Immature natural killer cell (primary cell): ENCODE results near the gene CASZ1. TPM values are rescaled to one million over a fixed set of nuclear protein-coding genes. Genes with fewer than 3 reads are reported as not detected.

ENCODE experiments used
- DNase-seq, 3 donors: peaks; one replicate each; pipeline ENCODE4 v3.0.0; 2022; ENCODE audit warnings: mixed read lengths in 1 of 3
- H3K27ac Mint-ChIP-seq, 6 donors: one replicate each; pipeline ENCODE4 v1.8.0; 2020; ENCODE audit warnings: mixed read lengths in 6 of 6, mild to moderate bottlenecking in 5 of 6, inconsistent platforms in 4 of 6, moderate library complexity in 3 of 6
- H3K27me3 Mint-ChIP-seq, 3 donors: one replicate each; pipeline ENCODE4 v1.8.0; 2020 to 2021; ENCODE audit warnings: low read depth in 3 of 3, mild to moderate bottlenecking in 3 of 3, mixed read lengths in 3 of 3, moderate library complexity in 3 of 3, inconsistent platforms in 1 of 3
- H3K36me3 Mint-ChIP-seq, 3 donors: one replicate each; pipeline ENCODE4 v1.8.0; 2020; ENCODE audit warnings: mixed read lengths in 3 of 3, inconsistent platforms in 2 of 3, mild to moderate bottlenecking in 2 of 3
- H3K4me1 Mint-ChIP-seq, 2 donors: one replicate each; pipeline ENCODE4 v1.8.0; 2020; ENCODE audit warnings: inconsistent platforms in 2 of 2, mild to moderate bottlenecking in 2 of 2, mixed read lengths in 2 of 2, moderate library complexity in 1 of 2
- H3K4me3 Mint-ChIP-seq, 5 donors: one replicate each; pipeline ENCODE4 v1.8.0; 2020; ENCODE audit warnings: mild to moderate bottlenecking in 5 of 5, mixed read lengths in 5 of 5, inconsistent platforms in 3 of 5, moderate library complexity in 3 of 5
- H3K9me3 Mint-ChIP-seq, 6 donors: one replicate each; pipeline ENCODE4 v1.8.0; 2020; ENCODE audit warnings: mild to moderate bottlenecking in 6 of 6, mixed read lengths in 6 of 6, inconsistent platforms in 4 of 6, moderate library complexity in 3 of 6
- polyA plus RNA-seq, 3 donors: library from polyadenylated mRNA; unstranded; fragments of 300-500 nt; fragmentation: Illumina TruSeq; gene quantifications; one replicate each; pipeline ENCODE4 v1.2.3, GENCODE V29; 2021

The CASZ1 gene
- polyA plus RNA-seq, 3 donors from 2014 or later: 1.0 to 6.5 (median 1.9) TPM

DNA sequence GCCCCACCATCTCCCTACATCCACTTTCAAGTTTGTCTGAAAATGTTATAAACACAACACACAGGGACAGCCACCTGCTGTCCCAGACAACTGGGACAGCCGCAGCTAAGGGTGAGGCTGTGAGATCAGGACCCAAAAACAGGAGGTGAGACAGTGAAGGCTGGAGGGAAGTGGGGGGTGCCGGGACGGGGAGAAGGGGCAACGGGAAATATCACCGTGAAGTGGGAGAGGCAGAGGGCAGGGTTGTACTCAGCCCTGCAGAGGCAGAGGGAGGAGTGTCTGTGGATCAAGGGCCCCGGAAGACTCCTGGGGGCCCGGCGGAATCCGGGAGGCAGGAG, 114.4 kb downstream of the CASZ1 start:
- DNase-seq: no peak
- H3K9me3 Mint-ChIP-seq: peaks cover 0 to under 1% (median 0%) of the 10 kb centered on the region in 6 donors
- H3K27ac Mint-ChIP-seq: no peak overlapping the region
- H3K4me3 Mint-ChIP-seq: no peak overlapping the region
- peaks cover 0 to 9% (median 3%) of the 10 kb centered on the region in 3 donors for H3K27me3 Mint-ChIP-seq
- H3K36me3 Mint-ChIP-seq: no peaks in the 10 kb centered on the region
- peaks cover 36 to 38% of the 10 kb centered on the region in 2 donors for H3K4me1 Mint-ChIP-seq

DNA sequence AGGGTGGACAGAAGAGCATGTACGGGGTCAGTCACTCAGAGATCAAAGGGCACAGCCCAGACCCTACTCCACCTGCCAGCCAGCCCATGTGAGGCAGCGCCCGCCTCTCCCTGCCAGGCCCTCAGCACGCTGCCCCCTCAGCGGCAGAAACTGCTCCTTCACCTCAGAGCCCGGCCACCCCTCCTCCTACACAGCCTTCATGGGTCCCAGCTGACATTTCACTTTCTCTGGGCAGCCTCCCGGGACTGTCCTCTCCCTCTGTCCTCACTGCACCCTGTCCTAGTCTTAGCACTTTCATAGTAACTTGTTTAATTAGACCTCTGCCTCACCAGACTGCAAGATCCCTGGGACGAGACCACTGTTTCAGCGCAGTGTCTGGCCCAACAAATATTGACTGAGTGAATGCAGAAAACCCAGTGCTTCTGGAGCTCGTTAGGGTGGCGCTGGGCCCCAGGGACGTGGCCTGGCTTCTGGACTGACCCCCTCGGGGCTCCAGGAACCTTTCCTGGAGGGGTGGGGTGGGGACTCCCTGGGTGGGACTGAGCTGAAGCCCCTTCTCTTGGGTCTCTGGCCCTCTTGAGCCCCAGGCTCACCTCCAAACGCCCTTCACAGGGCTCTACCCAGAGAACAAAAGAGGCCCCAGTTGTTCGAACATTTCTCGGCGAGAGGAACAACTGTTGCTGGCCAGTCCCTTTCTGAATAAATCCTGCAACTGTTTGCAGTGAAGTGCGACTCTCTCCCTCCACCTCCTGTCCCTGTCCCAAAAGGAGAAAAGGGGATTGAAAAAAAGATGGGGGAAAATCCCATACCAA, 114.9 kb downstream of the CASZ1 start:
- DNase-seq: no peak
- Mint-ChIP-seq H3K27me3 (peaks cover 0 to 9% (median 6%) of the 10 kb centered on the region in 3 donors), H3K36me3 (no peaks in the 10 kb centered on the region), H3K4me1 (peaks cover 36 to 37% of the 10 kb centered on the region in 2 donors), H3K4me3 (no peak overlapping the region), H3K27ac (peak overlapping the region in 1 of 6 donors; percentile 59), H3K9me3 (peaks cover 0 to 2% (median 0%) of the 10 kb centered on the region in 6 donors)

DNA sequence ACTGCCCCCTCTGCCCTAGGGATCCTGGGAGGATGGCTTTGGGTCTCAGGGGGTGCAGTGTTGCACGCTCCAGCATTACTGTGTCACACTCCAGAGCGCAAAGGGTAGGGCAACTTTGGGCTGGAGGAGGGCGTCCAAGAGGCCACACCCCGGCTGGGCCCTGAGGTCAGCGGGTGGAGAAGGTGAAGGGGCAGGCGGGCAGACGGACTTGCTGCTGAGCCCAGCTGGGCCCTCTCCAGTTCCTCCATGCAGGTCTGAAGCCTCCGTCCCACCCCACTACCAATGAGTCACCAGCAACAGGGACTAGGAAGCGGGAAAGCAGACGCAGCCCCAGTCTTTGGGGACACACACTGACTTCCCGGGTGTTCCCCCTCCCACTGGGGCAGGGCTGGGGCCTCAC, 116.0 kb downstream of the CASZ1 start:
- Mint-ChIP-seq H3K27ac (no peak overlapping the region), H3K4me3 (no peak overlapping the region), H3K36me3 (no peaks in the 10 kb centered on the region), H3K4me1 (peaks cover 41% of the 10 kb centered on the region in 2 donors), H3K9me3 (peaks cover 0 to 2% (median 0%) of the 10 kb centered on the region in 6 donors), H3K27me3 (peaks cover 0 to 9% (median 6%) of the 10 kb centered on the region in 3 donors)
- no peak for DNase-seq

DNA sequence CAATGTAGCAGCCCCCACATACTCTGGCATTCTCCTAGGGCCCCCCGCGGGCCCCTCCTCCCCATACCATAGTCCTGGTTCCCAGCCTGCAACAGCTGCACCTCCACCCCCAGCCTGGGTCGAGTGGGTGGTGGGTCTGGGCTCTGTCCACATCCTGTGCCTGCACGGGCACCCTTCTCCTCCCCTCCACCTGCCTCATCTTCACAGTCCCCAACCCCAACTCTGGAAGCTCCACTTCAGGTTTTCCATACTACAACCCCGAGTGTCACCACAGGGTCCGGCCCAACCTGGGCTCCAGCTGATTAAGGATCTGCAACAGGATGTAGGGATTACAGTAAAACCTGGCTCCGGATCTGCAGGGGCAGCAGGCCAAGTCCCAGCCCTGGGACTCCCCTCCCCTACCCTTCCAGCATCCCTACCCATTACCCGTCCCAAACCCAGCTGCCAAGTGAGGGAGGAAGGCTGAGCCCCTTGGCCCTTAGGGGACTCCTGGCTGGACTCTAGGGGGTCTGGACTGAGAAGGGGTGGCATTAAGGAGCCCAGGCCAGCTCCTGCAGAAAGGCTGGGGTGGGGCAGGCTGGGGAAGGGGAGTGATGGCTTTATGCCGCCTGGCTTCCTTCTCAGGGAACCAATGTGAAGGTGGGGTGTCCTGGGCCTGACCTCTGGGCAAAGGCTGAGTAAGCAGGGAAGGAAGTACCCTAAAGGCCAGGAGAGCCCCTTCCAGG, 116.8 kb downstream of the CASZ1 start:
- peaks cover 39 to 41% of the 10 kb centered on the region in 2 donors for H3K4me1 Mint-ChIP-seq
- no peak overlapping the region for H3K4me3 Mint-ChIP-seq
- peak overlapping the region in 1 of 6 donors; percentile 70 for H3K27ac Mint-ChIP-seq
- peaks cover 0 to 2% (median 0%) of the 10 kb centered on the region in 6 donors for H3K9me3 Mint-ChIP-seq
- H3K27me3 Mint-ChIP-seq: peaks cover 0 to 9% (median 3%) of the 10 kb centered on the region in 3 donors
- DNase-seq: no peak
- H3K36me3 Mint-ChIP-seq: no peaks in the 10 kb centered on the region

DNA sequence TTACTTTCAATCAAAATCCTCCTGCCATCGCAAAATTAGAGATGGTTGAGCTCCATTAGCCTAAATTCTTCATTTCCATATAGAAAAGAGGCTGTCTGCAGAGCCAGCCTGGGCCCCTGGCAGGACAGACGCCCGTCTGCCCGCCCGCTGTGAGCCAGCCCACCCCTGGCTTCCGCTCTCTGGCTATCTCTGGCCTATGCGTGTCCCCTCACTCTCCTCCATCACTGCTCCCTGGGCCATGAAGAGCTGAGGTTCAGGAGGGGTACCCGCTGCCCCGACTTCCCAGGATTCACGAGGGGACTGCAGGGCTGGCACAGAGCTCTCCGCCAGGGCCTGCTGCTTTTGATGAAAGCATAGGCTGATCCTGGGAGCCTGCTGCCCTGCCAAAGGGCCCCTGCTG, 117.6 kb downstream of the CASZ1 start:
- Mint-ChIP-seq H3K4me3 (no peak overlapping the region), H3K4me1 (peaks cover 38 to 41% of the 10 kb centered on the region in 2 donors), H3K9me3 (peaks cover 0 to 2% (median 0%) of the 10 kb centered on the region in 6 donors), H3K27ac (peak overlapping the region in 1 of 6 donors; percentile 16), H3K27me3 (peaks cover 0 to 9% (median 3%) of the 10 kb centered on the region in 3 donors), H3K36me3 (no peaks in the 10 kb centered on the region)
- DNase-seq: no peak

DNA sequence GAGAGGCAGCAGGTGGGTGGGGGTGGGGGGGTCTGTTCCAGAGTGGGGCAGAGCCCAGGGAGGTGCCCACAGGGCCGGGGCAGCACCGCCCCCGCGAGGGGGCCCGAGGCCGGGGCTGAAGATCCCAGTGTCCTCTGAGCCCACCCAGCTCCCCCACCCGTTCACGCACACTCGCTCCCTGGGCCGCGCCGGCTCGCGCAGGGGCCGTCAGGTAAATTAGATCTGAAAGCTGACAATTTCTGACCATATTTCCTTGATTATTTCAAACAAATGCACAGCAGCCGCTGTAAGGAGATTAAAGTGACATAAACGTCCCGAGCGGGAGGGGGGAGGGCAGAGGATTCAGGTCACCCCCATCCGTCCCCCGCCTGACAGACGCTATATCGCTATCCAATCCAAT, 118.0 kb downstream of the CASZ1 start:
- no peaks in the 10 kb centered on the region for H3K36me3 Mint-ChIP-seq
- H3K4me1 Mint-ChIP-seq: peaks cover 35 to 37% of the 10 kb centered on the region in 2 donors
- H3K27me3 Mint-ChIP-seq: peaks cover 0 to 6% (median 3%) of the 10 kb centered on the region in 3 donors
- H3K27ac Mint-ChIP-seq: peak overlapping the region in 1 of 6 donors; percentile 16
- no peak for DNase-seq
- H3K4me3 Mint-ChIP-seq: no peak overlapping the region
- peaks cover 0 to 2% (median 0%) of the 10 kb centered on the region in 6 donors for H3K9me3 Mint-ChIP-seq

DNA sequence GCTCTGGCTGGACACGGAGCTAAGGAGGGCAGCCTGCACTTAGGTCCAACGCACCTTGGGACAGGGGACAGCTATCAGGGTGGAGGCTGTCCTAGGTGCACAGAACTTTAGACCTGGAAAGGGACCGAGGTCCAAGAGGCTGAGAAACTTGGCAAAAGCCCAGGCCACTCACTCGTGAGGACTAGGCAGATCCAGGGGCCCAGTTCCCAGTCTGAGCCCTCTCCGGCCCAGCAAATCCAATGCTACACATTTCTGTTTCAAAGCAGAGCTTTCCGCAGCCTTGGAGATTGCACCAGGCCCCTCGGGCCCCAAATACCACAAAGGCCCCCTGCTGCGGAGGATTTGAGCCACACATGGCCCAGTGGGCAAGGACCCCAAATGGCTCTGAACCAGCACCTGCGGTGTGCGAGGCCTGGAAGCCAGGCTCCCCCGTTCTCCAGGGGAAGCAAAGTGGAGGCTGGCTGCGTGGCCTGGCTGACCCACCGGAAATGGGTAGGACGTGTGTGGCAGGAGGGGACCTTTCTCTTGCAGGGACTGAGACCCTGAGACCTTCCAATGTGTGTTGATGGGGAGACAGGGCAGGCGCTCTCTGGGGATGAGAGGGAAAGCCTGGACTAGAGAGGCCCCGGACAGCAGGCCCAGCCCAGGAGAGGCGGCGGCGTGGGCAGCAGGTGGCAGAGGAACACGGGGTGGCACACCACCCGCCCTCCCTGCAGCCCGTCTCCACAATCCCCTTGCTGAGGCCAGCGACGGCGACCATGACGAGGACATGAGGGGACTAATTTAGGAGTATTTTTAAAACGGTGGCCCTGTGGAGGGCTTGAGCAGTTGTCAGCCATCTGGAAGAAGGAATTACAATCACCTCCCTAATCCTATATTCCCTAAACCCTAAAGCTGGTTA, 118.7 kb downstream of the CASZ1 start:
- H3K9me3 Mint-ChIP-seq: peaks cover 0 to 2% (median 0%) of the 10 kb centered on the region in 6 donors
- peaks cover 31% of the 10 kb centered on the region in 2 donors for H3K4me1 Mint-ChIP-seq
- no peaks in the 10 kb centered on the region for H3K36me3 Mint-ChIP-seq
- H3K27me3 Mint-ChIP-seq: peaks cover 0 to 9% (median 3%) of the 10 kb centered on the region in 3 donors
- no peak for DNase-seq
- no peak overlapping the region for H3K4me3 Mint-ChIP-seq
- H3K27ac Mint-ChIP-seq: peak overlapping the region in 1 of 6 donors; percentile 50

DNA sequence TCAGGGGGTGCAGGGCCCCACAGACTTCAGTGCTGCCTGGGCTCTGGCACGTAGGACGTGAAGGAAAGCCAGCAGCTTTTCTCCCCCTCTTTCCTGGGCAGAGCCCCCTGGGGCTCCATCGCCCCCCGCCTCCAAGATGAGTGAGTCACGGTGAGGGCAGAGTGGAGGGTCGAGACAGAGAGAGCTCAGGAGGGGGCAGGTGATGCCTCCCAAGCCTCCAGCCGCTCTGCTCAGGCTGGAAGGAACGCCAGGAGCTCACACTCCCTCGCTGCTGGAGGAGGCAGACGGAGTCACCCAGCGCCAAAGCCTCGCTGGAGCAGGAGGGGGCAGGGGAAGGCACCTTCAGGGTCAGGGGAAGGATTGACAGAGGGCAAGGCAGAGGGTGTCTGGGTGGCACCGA, 119.5 kb downstream of the CASZ1 start:
- peaks cover 0 to 2% (median 0%) of the 10 kb centered on the region in 6 donors for H3K9me3 Mint-ChIP-seq
- DNase-seq: no peak
- no peak overlapping the region for H3K27ac Mint-ChIP-seq
- no peaks in the 10 kb centered on the region for H3K36me3 Mint-ChIP-seq
- peaks cover 28 to 31% of the 10 kb centered on the region in 2 donors for H3K4me1 Mint-ChIP-seq
- no peak overlapping the region for H3K4me3 Mint-ChIP-seq
- H3K27me3 Mint-ChIP-seq: peaks cover 0 to 9% (median 5%) of the 10 kb centered on the region in 3 donors

DNA sequence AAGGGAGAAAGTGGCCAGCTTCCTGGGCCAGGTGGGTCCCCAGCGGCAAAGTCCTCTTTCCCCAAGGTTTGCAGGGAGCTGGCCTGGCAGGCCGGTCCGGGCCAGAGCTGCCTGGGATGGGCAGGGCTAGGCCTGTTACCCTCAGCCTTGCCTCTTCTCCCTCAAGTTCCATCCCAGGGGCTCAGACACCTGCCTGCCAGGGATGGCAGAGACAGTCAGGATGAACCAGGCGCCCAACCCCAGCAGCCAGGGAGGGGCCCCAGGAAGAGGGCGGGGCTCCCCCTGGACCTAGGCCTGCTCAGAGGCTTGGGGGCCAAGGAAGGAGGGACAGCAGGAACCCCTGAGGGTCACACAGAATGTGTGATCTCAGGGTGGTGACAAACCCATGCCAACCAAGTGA, 120.6 kb downstream of the CASZ1 start:
- peaks cover 0 to 2% (median 0%) of the 10 kb centered on the region in 6 donors for H3K9me3 Mint-ChIP-seq
- peaks cover 0 to 6% (median 5%) of the 10 kb centered on the region in 3 donors for H3K27me3 Mint-ChIP-seq
- H3K36me3 Mint-ChIP-seq: no peaks in the 10 kb centered on the region
- H3K27ac Mint-ChIP-seq: no peak overlapping the region
- H3K4me3 Mint-ChIP-seq: no peak overlapping the region
- peaks cover 24 to 26% of the 10 kb centered on the region in 2 donors for H3K4me1 Mint-ChIP-seq
- DNase-seq: no peak

DNA sequence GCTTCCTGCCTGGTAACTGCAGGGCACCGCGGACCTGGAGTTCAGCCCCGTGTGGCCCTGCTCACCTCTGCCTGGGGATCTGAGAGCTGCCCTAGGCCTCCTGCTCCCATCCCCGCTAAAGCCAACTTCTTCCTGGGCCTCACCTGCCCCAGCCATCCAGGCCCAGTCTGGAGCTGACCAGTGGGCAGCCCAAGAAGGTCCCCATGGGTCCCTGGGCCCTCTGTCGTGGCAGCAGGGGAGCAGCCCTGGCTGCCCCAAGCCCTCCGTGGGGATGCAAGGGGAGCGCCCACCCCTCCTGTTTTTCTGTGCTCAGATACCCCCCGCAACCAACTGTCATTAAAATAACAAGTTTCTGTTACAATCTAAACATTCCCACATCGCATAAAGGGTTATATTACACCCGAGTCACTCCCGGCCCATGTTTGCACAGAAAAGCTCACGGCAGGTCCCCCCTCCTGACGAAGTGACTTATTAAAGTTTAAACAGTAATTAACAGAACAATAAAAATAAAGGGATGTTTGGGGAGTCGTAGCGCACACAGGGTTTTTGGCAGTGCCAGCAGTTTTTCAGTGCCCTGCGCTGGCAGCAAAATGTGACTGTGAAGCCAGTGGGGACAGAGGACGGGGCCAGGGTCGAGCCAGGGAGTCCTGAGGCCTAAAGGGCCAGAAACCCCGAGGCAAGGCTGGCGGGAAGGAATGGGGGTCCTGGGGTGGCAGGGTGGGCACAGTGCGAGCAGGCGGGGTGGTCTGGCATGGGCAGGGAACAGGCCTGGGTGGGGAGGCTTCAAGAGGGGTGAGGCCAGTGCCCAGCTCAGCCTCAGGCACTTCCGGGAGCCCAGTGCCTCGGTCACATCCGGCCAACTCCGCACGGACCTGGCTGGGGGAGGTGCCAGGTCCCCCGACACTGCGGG, 121.5 kb downstream of the CASZ1 start:
- no peaks in the 10 kb centered on the region for H3K36me3 Mint-ChIP-seq
- peaks cover 0 to 6% (median 5%) of the 10 kb centered on the region in 3 donors for H3K27me3 Mint-ChIP-seq

DNA sequence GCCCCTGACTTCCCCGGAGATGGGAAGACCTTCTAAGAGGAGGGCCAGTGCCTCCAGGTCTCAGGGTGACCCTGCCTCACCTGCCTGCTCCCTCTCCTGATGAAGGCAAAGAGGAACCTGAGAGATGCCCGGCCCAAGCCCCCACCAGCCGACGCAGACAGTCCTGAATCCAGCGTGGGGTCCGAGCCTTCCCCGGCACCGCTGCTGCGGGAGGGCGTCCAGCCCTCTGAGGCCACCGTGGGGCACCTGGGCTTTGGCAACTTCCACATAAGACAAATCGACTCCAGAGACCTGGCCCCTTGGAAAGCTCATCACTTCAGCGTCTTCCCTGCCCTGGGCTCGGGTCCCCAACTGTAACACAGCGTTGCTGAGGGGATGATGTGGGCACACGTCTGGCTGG, 122.2 kb downstream of the CASZ1 start:
- no peaks in the 10 kb centered on the region for H3K36me3 Mint-ChIP-seq
- peaks cover 19 to 22% of the 10 kb centered on the region in 2 donors for H3K4me1 Mint-ChIP-seq

More for the DNA sequence above, 121.5 kb downstream of the CASZ1 start:
- H3K4me1 Mint-ChIP-seq: peaks cover 24 to 28% of the 10 kb centered on the region in 2 donors
- H3K27ac Mint-ChIP-seq: no peak overlapping the region
- DNase-seq: no peak
- H3K4me3 Mint-ChIP-seq: no peak overlapping the region
- peaks cover 0 to 2% (median 0%) of the 10 kb centered on the region in 6 donors for H3K9me3 Mint-ChIP-seq

DNA sequence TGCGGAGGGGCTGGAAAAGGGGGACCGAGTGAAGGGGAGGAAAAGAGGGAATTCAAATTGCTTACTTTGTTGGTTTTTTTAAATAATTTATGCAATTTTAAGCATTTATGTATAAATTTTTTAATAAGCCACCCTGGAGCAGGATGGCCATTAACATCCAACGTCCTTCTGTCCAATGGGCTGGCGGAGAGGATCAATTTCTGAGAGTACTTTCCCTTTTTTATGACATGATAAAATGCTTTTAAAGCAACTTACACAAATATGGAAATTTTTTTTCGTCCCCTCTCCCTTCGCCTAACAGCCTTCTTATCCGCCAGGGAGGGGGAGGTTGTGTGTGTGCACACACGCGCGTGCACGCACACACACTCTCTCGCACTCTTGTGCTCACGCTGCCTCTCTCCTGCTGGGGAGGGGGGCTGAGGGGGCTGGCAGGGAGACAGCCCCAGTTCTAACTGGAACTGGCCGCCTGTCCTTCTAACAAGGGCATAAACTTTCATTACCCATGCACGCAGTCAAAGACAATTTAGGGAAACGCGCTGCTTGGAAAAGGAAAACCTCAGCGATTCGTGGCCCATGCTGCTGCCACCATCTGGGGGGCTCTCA, 123.2 kb downstream of the CASZ1 start:
- Mint-ChIP-seq H3K4me3 (no peak overlapping the region), H3K27ac (no peak overlapping the region), H3K9me3 (peaks cover 0 to 2% (median 0%) of the 10 kb centered on the region in 6 donors), H3K36me3 (no peaks in the 10 kb centered on the region), H3K4me1 (peaks cover 15 to 21% of the 10 kb centered on the region in 2 donors), H3K27me3 (peaks cover 0 to 7% (median 5%) of the 10 kb centered on the region in 3 donors)
- DNase-seq: no peak

More for the DNA sequence above, 122.2 kb downstream of the CASZ1 start:
- peaks cover 0 to 6% (median 5%) of the 10 kb centered on the region in 3 donors for H3K27me3 Mint-ChIP-seq
- H3K4me3 Mint-ChIP-seq: no peak overlapping the region
- H3K27ac Mint-ChIP-seq: no peak overlapping the region
- peaks cover 0 to 2% (median 0%) of the 10 kb centered on the region in 6 donors for H3K9me3 Mint-ChIP-seq
- DNase-seq: no peak
